DMS153 treated with DMSO at 0.1 percent for 48 hours (cell line): ENCODE data around the gene PLXNA4.

Experiments used
- DNase-seq: peaks from one replicate; lab custom pipeline; 2025; ENCODE audit not compliant: unreplicated experiment; lab: John Stamatoyannopoulos, UW

Gene PLXNA4

GRCh38 chr7:132290021-132290420 lies 286.2 kb downstream of the PLXNA4 start:
- no peak for DNase-seq

DNA sequence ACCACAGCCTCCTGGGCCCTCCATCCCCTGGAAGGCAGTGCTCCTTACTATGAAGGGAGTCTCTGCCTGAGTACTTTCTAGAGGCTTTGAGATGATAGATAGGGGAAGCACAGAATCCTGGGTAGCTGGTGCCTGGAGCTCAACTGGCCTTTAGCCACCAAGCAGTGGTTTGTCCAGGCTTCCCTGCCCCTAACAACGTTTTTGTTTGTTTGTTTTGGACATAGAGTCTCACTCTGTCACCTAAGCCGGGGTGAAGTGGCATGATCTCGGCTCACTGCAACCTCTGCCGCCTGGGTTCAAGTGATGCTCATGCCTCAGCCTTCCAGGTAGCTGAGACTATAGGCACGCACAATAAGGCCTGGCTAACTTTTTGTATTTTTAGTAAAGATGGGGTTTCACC lies 289.4 kb downstream of the PLXNA4 start:
- DNase-seq = no peak

- DNase-seq = no peak
These were observed 295.9 kb downstream of the PLXNA4 start for GRCh38 chr7:132280335-132280734.

DNA sequence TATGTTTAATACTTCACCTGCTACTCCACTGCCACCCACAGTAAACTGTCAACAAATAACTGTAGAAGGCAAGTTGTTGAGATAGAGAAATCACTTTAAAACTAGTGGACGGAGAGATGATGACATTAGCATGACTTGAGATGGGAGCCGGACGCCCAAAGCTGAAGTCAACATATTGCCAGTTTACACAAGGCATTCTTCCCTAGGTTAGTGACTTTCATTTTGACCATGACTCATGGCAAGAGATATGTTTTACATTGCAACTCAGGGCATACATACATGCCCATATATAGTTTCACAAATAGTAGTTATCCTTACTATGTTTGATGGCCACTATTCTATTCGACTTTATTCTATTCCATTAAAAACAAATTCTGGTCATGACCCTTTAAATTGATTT lies 296.6 kb downstream of the PLXNA4 start:
- no peak for DNase-seq

GRCh38 chr7:132276976-132277725 lies 299.1 kb downstream of the PLXNA4 start:
- DNase-seq = no peak

GRCh38 chr7:132276234-132276630 lies 300.0 kb downstream of the PLXNA4 start:
- peak; percentile 4 for DNase-seq

- DNase-seq = peak; percentile 52
These were observed 300.6 kb downstream of the PLXNA4 start for GRCh38 chr7:132275416-132276233.

- no peak for DNase-seq
These were observed 303.4 kb downstream of the PLXNA4 start for GRCh38 chr7:132272763-132273371.

DNA sequence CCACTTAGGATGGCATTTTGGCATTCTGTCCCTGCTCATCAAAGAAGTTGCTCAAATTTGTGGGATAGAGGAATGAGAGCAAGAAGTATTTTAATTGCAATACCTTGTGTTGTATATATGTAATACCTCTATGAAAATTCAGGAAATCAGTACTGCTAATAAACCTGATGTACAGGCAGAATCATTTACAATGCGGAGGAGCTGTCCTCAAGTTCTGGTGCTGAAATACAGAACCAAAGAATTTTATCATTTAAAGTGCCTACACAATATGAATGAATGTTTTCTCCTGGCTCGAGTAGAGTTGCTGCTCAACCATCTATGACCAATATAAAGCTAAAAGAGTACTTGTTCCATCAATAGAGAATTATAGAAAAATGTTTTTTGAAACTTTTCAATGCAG lies 305.8 kb downstream of the PLXNA4 start:
- DNase-seq = no peak

- DNase-seq = no peak
These were observed 306.6 kb downstream of the PLXNA4 start for GRCh38 chr7:132269718-132270117.

DNA sequence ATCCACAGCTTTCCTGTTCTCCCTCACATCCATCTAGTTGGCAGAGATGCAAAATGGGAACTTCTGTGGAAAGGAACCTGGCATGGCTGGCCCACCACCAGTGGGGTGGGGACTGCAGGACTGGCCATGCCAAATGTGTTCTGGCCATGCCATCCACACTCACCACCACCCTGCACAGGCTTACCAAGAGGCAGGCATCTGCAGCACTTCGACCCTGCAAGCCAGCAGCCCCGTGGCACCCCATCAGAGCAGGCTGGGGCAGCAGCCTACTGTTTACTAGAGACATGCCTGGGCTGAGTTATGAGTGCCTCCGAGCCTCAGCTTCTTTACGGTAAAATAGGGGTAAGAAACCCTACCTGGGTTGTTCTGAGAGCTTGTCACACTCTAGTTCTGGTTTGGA lies 313.1 kb downstream of the PLXNA4 start:
- DNase-seq = no peak

GRCh38 chr7:132262160-132262470 lies 314.2 kb downstream of the PLXNA4 start:
- DNase-seq = no peak

DNA sequence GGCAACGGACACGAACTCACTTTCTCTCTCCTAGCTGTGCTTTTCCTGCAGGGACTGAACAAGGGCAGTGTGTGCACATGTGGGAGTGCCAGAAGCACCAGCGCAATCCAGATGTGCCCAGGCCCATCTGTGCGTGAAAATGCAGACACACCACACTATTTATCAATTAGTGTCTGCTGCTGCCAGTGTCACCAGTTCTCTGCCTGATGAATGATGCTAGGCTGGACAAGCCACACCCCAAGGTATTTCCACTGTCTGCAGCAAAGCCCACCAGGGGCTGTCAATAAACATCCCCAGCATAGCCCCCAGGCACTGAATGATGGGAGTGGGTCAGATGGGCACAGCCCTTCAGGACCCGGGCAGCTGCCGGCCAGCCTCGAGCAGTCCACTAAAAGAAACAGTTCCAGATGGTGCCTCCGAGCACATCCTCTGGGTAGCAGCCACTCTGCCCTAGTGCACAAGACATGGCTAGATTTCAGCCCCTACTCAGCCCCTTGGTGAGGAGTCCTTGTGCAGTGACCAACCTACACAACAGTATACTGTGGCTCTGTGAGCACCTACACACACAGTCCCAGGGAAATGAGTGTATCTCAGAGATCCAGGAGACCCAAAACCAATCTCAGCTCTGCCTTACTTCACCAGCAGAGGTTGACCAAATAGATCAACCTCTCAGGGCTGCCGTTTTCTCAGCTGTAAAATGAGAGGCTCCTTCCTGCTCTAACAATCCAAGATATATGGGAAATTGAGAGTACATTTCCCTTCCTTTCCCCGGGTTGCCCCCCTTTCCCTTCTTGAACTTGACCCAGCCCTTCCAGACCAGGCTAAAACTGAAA lies 314.7 kb downstream of the PLXNA4 start:
- no peak for DNase-seq

DNA sequence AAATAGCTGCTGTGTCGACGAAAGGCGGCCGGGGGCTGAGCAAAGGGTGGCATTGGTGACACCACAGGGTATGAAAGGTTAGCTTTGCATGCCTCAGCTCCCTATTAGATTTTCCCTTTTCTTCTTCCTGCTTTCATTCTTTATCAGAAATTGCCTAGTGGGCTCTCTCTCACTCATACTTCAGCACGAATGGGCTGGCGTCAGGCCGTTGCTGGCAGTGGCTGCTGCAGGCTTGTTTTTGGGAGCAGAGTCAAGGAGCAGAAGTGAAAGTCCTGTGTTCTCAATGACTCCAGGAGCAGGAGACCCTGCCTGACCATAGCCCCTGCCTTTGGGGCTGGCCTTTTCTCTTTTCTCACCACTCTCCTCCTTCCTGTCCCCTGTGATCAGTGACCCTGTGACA lies 318.0 kb downstream of the PLXNA4 start:
- no peak for DNase-seq

- no peak for DNase-seq
These were observed 319.0 kb downstream of the PLXNA4 start for GRCh38 chr7:132257253-132257652.

DNA sequence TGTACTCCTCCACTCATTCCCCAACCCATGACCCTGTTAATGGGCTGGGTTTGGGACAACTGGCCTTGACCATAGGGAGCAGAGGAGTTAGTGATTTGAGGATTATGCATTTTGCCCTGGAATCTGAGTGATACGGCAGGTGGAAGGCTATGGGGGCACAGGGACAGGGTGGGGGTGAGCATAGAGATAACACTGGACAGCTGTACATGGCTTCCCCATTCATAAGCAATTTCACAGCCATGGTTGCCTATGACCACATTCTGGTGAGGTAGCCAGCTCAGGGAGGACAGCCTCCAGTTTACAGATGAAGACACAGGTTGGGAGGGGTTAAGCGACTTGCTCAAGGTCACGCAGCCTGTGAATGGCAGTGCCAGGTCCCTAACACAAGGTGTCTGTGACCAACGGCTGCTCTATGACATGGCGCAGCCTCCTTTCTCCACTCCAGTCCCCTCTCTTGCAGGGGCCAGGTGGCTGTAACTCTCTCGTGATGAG lies 319.5 kb downstream of the PLXNA4 start:
- DNase-seq = no peak

DNA sequence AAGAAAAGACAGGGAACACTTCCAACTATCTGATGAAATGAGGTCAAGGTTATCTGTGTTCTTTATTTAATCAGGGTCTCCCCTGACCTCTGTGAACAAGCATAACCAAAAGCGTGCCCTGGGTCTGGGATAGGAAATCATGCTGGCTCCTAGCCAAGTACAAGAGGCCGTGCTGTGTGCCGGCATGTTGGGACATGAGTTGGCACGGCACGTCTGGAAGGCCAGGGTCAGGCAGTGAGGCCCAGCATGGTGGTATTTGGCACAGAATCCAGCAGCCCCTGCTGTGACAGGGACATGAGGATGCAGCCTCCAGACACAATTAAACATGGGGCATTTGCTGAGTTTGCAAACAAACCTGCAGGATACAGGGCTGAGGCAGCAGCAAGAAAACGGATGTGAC lies 320.4 kb downstream of the PLXNA4 start:
- DNase-seq = peak; percentile 46

GRCh38 chr7:132255115-132255797 lies 321.0 kb downstream of the PLXNA4 start:
- DNase-seq = no peak

DNA sequence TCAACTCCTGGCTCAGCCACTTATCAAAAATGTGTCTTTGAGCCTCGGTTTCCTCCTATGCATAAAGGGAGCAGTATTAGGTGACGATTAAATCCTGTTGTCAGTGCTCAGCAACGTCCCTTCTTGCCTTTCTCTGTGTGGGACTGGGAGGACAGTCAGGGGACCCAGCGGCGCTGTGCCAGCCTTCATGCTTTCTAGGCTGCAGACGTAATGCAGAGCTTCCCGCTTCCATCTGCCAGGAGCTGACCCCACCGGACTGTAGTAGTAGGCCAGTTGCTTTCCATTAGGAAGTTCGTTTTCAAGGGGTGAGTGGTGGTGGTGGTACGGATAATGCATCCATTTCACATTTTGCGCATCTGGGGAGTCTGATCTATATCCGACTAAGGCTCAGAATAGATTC lies 321.8 kb downstream of the PLXNA4 start:
- no peak for DNase-seq

- no peak for DNase-seq
These were observed 323.5 kb downstream of the PLXNA4 start for GRCh38 chr7:132252793-132253100.

DNA sequence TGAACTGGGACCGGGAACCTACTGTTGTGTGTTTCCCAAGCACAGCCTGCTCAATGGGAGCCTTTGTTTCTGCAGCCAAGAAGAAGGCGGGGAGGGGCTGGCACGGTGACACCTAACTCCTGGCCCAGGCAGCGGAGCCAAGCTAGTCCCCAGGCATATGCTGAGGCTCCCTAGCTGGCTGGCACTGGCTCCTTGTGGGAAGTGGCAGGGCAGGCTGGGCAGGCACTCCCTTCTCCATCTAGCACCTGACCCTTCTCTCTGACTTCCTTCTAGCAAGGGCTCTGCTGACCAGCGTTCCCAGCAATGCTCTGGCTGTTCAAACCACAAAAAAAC lies 325.0 kb downstream of the PLXNA4 start:
- DNase-seq = peak; percentile 18
